GM19025 (cell line): ENCODE data around the gene ATP2A1.
"Not testable (repeated sequence)": the region's sequence is repeated elsewhere in the genome, so short reads cannot be mapped to it uniquely, and the experiment has no call there.

Experiments
- ATAC-seq: cut with Tn5 transposase; IDR thresholded peaks from one replicate; pipeline ENCODE4 v1.9.1; 2021; ENCODE audit warnings: mild to moderate bottlenecking, low read depth, moderate library complexity; ENCODE audit not compliant: unreplicated experiment

ATP2A1 gene

DNA sequence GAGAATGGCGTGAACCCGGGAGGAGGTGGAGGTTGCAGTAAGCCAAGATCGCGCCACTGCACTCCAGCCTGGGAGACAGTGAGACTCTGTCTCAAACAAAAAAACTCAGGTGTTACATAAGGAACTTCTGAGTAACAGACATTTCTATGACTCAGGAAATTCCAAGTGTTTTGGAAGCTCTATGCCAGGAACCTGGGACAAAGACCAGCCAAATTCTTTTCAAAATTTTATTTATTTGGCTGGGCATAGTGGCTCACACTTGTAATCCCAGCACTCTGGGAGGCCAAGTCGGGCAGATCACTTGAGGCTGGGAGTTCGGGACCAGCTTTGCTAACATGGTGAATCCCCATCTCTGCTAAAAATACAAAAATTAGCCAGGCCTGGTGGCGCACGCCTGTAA, 19.9 kb upstream of the ATP2A1 start:
- no peak for ATAC-seq

- no peak for ATAC-seq
Observed at GRCh38 chr16:28859326-28859725, 19.0 kb upstream of the ATP2A1 start.

DNA sequence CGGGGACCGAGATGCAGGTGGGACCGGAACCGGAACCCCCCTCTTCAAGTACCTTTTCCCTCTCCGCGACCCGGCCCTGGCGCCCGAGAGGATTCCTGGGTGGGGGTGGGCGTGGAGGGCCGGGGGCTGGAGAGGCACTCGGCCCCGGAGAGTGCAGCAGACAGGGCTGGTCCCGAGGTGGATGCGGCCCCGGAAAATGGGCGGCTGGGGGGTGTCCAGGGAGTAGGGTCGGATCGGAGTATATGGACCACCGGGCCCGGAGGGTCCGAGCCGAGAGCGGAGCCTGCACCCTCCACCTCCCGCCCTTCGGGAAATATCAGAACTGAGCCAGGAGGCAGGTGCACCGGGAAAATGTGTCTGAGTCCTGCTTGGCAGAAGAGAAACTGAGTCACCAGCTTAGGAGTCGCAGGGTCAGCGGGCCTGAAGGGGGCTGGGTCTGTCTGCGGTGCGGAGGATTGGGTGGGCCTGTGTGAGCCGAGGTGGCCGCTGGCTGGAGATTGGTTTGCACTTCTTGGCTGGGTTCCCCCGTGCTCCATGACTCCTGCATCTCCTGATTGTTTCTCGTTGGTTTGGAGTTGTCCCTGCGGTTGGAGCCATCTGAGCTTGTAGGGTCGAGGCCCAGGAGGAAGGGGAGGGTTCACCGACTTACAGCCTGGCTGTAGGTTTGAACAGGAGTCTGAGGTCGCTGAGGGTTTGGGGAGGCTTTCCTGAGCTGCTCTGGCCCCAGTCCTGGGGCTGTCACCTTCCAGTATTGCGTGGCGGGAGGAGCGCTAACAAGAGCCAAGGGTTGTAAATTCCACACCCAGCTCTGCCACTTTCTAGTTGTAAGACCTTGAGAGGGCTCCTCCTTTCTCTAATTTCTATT, 14.1 kb upstream of the ATP2A1 start:
- ATAC-seq: no peak

DNA sequence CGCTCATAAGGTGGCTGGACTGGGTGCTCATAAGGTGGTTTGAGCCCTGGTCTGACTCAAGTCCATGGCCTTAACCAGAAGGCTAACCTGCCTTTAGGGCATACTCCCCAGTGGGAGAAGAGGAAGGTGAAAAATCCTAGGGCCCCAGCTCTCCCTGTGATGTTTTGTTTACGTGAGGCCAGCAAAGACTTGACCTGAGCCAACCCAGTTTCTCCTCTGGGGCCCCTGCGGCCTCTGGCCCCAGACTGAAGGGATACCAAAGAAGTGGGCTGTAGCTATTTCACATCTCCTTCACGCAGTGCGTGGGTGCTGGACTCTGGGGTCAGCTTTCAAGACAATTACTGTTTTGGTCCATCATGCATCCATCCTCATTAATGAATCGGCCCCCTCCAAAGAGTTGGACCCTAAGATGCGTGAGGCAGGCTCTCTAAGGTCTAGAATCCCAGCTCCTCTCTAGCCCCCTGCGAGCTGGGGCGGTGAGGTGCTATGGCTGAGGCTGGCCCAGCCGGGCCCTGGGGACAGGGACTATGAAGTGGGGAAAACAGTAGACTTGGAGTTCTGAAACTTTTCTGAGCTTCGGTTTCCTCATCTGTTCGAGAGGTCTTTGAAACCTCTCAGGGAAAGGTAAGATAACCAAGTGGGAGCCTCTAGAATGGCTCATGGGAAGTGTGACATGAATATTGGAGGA, 13.1 kb upstream of the ATP2A1 start:
- no peak for ATAC-seq

DNA sequence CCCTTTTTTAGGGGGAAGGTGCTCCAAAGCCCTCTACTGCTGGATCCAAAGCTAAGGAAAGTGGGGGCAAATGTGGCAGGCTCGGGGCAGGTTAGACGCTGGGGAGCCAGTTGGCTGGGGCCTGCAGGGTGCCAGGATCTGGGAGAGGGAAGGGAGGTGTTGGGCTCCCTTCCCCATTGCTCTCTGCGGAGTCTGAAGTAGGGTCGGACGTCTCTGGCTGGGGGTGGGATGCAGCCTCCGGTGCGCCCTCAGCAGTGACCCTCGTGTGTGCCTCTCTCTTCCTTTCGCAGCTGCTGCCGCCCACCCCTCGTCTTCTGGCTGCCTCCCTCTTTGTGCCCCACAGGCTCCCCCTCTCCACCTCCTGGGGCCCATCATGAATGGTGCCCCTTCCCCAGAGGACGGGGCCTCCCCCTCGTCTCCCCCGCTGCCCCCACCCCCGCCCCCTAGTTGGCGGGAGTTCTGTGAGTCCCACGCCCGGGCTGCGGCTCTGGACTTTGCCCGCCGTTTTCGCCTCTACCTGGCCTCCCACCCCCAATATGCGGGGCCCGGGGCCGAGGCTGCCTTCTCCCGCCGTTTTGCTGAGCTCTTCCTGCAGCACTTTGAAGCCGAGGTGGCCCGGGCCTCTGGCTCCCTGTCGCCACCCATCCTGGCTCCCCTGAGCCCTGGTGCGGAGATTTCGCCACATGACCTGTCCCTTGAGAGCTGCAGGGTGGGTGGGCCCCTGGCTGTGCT, 12.4 kb upstream of the ATP2A1 start:
- no peak for ATAC-seq

GRCh38 chr16:28866454-28866804, 11.9 kb upstream of the ATP2A1 start:
- no peak for ATAC-seq

GRCh38 chr16:28867241-28867640, 11.0 kb upstream of the ATP2A1 start:
- ATAC-seq: no peak

DNA sequence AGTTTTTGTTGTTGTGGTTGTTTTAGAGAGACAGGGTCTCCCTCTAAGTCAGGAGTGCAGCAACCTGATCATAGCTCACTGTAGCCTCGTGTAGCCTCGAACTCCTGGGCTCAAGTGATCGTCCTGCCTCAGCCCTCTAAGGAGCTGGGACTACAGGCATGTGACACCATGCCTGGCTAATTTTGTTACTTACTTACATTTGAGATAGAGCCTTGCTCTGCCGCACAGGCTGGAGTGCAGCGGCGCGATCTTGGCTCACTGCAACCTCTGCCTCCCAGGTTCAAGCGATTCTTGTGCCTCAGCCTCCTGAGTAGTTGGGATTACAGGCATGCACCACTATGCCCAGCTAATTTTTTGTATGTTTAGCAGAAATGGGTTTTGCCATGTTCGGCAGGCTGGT, 10.6 kb upstream of the ATP2A1 start:
- not testable (repeated sequence) for ATAC-seq

DNA sequence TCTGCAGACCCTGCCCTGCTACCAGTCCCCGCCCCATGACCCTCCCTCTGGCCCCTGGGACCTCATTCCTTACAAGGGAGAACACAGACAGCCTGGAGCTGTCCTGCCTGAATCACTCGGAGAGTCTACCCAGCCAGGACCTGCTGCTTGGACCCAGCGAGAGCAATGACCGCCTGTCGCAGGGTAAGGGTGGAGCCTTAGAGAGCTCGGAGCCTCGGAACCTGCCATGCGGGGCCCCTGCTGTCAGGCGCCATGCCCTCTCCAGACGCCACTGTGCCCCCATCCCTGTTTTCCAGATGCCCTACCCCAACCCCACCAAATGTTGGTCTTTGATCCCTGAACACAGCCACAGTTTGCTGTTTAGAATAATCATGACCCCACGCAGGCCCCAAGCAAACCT, 9.1 kb upstream of the ATP2A1 start:
- no peak for ATAC-seq

DNA sequence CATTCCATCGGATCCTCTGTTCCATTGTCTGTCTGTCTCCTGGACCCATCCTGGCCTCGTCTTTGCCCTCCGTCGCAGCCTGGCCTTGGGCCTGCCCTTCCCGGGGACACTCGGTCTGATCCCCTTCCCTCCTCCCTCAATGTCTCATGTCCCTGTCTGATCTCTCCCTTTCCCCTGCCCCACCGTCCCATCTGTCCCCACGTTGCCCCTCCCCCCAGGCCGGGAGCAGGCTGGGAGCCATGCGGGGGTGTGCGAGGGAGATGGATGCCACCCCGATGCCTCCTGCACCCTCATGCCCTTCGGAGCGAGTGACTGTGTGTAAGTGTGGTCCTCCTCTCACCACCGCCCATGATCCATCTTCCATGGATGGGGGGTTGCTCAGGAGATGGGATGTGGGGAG, 5.3 kb upstream of the ATP2A1 start:
- ATAC-seq: no peak

GRCh38 chr16:28873543-28874201, 4.6 kb upstream of the ATP2A1 start:
- ATAC-seq: no peak

- no peak for ATAC-seq
Observed at GRCh38 chr16:28874406-28874805, 3.9 kb upstream of the ATP2A1 start.

DNA sequence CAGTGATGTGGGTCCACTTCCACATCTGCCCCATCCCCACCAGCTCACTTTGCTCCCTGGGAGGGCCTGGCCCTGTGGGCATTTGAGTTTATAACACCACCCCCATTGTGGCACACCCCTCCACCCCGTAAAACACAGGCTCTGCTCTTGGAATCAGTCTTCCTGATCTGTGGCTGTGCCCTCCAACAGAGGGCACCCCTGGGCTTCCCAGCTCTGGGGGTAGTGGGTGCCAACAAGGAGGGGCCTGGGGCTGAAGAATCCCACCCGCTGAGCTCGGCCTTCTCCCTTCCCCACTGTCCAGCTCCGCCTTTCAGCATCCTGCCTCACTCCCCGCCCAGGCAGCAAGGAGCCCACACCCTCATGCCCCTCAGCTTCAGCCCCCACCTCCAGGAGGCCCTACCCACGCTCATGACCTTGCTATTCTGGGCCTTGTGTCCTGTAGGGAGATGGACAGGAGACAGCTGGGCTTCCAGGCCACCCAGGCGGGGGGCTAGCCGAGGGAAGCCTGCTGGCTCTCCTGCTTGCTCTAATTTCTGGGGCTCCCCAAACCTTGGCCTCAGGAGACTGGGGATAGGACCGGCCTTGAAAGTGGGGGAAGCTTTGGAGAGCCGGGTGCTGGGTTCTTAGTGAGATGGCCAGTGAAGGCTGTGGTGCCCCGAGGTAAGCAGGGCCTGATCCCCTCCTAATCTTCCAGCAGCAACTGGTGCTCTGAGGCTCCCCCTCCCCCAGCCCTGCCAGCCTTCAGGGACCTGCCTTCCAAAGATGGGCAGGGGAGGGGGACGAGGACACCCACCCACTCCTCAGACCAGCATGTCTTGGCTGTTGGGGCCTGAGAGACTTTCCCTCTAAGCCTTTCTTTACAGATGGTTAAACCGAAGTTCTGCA, 2.9 kb upstream of the ATP2A1 start:
- ATAC-seq: no peak

- ATAC-seq: no peak
Observed at GRCh38 chr16:28876019-28876659, 2.1 kb upstream of the ATP2A1 start.

- ATAC-seq: no peak
Observed at GRCh38 chr16:28876973-28877654, 1.2 kb upstream of the ATP2A1 start.

DNA sequence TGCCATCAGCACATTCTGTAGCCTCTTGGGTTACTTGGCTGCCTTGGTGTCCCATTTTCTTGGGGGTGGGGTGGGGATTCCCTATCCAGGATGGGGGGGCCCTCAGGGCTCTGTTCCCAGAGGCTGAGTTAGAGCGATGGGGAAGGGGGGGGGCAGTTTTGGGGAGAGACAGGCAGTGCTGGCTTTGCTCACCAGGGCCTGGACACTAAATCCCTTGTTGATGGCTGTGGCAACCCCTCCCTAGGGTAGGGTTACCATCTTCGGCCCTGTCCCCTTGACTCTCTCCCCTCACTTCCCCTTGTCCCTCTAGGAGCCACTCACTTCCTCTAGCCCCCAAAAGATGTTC, 660 bp upstream of the ATP2A1 start:
- no peak for ATAC-seq

DNA sequence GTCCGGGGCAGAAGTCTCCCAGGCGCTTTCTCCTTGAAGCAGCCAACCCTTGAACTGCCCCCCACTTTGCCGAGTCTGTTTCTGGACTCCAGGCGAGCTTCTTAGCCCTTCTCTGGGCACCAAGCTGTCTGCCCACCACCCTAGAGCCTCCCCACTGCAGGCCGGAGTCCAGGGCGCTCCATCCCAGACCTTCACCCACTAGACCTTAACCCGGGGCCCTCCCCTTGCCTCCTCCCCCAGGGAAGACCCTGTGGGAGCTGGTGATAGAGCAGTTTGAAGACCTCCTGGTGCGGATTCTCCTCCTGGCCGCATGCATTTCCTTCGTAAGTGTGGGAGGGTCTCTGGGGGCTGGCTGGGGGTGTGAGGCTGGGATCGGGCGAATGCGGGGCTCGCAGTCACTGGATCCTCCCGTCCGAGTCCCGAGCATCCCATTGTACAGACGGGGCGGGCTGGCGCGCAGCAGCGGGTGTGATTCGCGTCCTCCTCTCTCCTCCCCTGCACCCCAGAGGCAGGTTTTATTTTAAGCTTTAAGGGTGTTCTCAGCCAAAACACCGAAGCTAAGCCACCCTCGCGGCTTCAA, 1.1 kb downstream of the ATP2A1 start:
- peak; percentile 34 for ATAC-seq

DNA sequence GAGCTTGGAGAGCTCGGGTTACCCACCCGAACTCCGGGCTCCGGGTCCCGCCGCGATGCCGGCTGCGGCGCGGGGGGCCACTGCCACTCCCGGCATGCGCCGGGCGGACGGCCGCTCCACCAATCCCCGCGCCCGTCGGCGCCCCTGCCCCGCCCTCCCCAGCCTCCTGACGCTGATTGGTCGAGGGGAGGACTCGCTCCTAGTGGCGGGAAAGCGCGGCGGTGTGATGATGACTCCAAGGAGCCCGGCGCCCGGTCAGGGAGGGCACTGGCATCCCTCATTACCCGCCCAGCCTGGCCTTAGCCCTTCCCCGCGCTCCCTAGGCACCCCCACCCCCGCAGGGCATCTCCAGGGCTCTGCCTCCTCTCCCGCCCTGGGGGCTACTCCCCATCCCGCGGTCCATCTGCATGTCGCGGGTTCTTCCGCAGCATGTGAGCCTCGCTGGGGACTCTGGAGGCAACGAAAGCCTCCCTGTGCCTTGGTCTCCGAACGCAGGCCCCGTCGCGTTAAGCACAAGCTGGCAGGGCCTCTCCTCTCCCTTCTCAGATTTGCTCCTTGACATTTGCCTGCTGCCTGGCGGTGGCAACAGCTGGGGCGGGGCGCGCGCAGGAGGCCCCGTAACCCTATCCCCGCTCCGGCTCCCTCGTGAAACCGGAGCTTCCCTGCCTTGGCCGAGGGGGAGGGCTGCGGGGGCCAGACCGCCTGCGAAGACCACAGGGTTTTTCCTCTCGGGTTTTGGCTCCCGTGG, 1.7 kb downstream of the ATP2A1 start:
- ATAC-seq: peak; percentile 93
